ENCODE results near the gene KIF1A.

KIF1A gene

DNA sequence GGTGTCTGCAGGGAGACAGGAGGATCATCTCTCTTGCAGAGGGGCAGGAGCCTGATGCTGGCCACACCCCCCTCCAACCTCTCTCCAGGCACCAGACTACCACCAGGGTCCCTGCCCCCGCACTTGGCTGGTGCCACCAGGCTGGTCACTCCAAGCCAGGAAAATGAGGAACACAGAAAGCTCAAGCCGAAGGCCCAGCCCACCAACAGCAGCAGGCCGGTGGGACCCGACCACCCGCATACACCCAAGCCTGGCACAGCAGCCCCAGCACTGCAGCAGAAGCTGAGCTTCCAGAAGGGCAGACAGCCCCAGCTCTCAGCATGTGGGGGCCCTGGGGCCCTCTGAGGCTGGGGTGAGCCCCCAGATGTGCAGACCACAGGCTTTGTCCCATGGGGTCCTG is 52.7 kb downstream of the KIF1A start:
- no peak for DNase-seq (ENCODE audit: low read depth in 2 of 2)

DNA sequence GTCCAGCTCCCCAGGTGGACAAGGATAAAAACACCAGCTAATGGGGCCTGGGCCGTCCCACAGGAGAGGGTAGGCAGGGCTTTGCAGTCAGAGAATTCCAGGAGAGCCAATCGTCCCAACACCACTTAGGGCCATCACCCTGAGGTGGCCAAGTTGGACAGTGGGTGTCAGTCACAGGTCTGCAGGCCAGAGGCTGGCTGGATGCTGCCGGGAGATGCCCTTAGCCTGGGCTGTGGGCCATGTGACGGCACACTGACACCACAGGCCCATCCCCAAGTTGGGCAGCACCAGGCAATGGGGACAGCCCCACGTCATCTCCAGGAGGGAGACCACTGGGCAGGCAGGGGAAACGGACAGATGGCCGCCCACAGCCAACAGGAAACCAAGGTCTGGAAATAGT is 53.9 kb downstream of the KIF1A start:
- DNase-seq (ENCODE audit: low read depth in 2 of 2): no peak

DNA sequence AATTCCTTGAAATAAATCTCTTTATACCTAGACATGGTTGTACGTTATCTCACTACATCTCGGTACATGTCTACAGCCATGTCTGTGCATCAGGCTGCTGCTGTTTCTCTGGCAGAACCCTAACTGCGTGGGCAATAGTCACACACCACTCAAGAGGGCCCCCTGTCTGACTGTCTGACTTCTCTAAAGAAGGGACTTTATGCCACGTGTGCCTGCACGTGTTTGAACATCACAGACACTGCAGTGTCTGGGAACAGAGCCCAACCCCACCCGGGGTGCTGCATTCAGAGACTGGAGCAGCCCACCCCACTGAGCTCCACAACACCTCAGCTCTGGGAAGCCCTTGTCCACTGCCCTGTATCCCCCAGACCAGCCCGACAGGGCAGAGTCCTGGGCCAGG is 55.0 kb downstream of the KIF1A start:
- no peak for DNase-seq (ENCODE audit: low read depth in 2 of 2)

DNA sequence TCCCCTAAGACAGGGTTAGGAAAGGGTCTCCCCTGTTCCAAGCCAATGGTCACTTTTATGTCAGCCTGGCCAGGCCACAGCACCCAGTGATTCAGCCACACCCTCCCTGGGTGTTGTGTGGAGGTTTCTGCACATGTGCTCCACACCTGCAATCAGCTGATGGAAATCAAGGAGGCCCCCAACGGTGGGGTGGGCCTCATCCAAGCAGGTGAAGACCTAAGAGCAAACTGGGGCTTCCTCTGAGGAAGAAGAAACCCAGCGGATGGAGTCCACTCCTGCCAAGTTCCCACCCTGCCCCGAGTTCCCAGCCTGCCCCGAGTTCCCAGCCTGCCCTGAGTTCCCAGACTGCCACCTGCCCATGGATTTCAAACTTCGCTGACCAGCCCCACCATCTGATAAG is 55.4 kb downstream of the KIF1A start:
- no peak for DNase-seq (ENCODE audit: low read depth in 2 of 2)

DNA sequence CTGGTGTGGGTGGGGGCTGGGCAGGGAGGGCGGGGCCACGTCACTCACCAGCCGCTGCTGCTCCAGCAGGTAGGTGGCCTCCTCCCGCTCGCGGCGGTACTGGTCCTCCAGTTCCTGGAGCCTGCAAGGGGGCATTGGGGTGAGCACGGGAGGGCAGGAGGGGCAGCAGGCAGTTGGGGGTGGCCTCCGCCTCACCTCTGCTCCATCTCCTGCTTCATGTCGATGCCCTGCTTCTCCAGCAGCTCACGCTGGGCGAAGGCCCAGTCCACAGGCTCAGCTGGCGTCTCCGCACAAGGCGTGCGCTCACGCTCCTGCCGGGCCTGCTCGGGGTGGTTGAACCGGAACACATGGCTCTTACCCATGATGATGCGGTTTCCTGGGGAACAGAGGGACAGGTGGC is 57.0 kb downstream of the KIF1A start:
- no peak for DNase-seq (ENCODE audit: low read depth in 2 of 2)

DNA sequence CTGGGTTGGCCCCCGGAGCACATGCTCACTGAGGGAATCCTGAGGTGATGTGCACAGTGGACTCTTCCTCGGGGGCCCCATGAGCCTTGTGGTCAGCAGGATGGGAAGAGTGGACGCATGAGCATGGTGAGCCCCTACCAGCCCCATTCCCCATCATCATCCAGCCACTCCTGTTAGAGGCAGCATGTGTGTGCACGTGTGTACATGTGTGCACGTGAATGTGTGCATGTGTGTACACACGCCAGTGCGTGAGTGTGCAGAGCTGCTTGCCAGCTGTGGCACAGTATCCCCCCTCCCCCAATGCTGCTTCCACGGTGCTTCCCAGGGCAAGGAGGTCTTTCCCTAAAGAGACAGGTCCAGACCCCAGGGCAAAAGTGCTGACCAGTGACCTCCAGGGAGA is 57.8 kb downstream of the KIF1A start:
- DNase-seq (ENCODE audit: low read depth in 2 of 2): no peak

DNA sequence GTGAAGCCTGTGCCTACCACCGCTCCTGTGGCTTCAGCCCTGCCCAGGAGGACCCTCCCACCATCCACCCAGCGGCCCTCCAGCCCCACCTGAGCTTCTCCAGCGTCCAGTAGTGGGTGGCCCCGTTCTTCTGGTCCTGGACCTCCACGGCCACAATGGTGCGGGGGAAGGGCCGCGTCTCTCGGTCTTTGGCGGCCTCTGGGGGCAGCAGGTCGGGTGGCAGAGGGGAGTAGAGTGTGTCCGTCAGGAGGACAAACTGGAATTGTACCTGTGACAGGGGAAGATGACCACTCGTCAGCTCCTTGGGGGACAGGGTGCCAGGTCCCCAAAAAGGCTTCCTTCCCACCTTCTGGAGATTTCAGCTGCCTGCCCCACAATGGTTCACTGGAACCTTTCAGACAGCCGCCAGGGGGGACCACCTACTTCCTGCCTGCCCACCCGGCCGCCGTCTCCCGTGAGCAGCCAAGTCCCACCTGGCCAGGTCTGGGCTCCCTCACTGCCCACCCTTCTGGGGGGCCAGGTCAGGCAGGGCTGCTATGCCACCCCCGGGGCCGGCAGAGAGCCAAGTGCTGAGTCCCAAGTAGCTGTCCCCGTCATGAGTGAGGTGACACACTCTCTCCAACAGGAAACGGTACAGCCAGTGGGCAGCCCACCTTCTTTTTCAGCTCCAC is 59.3 kb downstream of the KIF1A start:
- DNase-seq (ENCODE audit: low read depth in 2 of 2): no peak

DNA sequence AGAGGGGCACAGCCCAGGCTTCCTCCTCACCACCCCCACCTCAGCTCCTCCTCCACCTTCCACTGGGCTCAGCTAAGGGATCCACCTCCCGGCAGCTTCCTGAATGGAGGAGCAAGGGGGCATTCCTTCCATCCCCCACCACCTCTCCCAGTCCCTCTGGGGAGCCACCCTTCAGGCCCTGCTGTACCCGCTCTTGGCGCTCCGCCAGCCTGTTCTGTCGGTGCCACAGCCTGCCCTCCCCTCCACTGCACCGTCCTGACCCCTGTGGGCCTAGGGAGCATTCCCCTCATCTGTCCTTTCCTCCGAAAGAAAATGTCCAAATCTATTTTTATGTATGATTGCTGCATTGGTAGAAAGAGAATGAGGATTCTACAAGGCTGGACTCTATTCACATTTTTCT is 59.9 kb downstream of the KIF1A start:
- no peak for DNase-seq (ENCODE audit: low read depth in 2 of 2)

DNA sequence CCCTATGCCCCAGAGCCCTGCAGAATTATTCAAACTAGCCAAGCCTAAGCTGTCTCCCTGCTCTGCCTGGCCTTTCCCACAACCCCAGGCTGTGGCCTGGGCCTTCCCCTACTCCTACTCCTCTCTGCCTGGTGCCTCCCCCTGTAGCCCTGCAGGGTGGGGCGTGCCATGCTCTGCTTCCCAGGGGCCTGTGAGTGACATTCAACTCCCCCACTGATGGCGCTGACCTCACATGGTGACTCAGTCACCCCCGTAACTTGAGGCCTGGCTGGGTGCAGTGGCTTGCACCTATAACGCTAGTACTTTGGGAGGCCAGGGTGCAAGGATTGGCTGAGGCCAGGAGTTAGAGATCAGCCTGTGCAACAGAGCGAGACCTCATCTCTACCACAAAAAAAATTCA is 60.6 kb downstream of the KIF1A start:
- no peak for DNase-seq (ENCODE audit: low read depth in 2 of 2)

DNA sequence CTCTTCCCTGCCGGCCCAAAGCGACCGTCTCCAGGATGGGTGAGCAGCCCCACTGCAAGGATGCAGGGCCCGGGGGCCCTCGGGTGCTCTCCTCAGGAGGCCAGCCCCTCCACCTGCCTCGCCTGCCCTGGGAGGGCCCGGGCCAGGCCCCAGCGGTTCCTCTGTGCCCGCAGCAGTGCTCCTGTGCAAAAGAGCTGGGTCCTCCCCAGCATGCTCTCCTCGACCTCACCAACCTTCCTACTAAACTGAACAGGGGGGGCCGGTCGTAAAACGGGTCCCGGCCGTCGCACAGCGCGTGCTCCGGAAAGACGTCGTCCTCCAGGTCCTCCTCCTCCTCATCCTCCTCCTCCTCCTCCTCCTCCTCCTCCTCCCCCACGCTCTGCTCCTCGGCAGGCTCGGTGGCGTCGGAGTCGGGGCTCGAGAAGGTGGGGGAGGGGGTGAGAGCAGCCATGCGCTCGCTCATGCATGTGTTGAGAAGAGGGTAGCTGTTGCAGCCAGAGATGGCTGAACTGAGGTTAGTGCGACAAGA is 62.9 kb downstream of the KIF1A start:
- no peak for DNase-seq (ENCODE audit: low read depth in 2 of 2)

DNA sequence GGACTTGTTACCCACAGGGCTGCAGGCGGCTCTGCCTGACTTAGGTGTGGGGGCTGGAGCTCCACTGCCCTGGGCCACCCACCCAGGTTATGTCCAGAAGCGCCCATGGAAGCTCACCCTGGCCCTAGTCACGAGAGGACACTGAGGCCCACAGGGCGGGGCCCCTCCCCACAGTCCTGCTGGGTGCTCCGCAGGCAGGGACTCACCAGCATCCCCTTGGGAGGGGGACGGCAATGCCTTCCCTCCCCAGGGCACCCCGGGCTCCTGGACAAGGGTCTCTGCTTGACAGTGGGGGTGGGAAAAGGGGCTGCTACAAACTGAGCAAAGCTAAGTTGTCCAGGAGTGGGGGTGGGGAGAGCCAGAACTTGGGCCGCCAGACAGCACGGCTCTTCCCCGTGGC is 67.8 kb downstream of the KIF1A start:
- no peak for DNase-seq (ENCODE audit: low read depth in 2 of 2)

DNA sequence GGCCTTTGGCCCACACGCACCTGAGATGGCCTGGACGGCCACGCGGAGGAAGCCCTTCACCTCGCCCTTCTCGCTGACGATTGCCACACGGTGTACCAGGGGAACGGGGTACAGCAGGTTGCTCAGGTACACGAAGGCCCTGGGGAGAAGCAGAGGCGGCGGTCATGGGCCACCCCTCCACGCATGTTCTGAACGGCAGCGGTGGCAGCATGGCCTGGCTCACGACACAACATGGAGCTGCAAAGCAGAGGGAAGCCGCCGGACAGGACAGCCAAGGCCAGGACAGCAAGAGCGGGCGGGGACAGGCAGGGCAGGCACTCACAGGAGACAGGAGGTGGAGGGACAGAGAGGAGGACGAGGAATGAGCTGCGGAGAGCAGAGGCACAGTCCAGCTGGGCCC is 69.6 kb downstream of the KIF1A start:
- DNase-seq (ENCODE audit: low read depth in 2 of 2): no peak

DNA sequence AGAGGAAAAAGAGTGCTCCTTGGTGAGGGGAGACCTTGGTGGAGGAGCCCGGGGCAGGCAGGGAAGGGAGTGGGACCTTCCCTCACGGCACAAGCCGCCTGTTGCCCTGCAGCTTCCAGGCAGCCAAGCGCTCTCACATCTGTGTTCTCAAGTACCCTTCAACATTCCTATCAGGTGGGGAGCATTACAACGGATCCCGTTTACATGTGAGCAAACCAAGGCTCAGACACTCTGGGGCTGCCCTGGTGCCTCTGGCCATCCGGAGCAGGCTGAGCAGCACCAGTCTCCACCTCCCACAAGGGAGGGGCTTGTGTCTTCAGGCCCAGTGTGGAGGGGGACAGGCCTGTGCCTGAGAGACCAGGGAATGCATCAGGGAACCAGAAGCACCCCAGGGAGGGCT is 70.5 kb downstream of the KIF1A start:
- DNase-seq (ENCODE audit: low read depth in 2 of 2): no peak

DNA sequence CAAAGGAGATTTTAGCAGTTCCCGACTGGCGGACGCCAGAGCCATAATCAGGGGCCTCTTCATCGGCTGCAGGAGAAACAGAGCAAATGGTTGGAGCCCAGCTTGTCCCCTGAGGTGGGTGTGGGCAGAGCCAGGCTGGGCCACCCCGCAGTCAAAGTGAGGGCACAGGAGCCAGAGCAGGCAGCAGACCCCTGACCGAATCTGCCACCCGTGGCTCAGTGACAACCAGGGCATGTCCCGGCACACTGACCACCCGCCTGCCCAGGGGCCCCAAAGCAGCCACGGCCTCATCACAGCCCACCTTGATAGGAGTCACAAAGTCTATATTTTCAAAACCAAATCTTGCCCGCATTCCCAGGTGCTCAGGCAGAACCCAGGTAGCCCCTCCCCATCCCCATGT is 72.8 kb downstream of the KIF1A start:
- no peak for DNase-seq (ENCODE audit: low read depth in 2 of 2)

DNA sequence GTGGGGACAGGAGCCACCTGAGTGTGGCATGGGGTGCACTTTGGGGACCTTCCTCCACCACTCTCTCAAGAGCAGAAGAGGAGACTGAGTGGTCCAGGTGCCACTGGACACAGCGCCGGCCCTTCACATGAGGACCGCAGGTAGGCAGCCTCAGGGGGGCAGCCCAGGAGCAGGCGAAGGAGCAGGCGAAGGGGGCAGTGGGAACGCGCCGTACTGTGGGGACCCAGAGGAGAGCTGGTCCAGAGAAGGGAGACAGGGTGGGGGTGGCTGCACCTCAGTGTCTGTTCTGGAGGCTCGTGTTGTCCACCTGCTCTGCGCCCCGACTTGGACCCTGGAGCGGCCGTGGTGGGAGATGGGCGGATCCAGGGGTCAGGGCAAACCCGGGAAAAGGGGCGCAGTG is 73.3 kb downstream of the KIF1A start:
- DNase-seq (ENCODE audit: low read depth in 2 of 2): no peak

DNA sequence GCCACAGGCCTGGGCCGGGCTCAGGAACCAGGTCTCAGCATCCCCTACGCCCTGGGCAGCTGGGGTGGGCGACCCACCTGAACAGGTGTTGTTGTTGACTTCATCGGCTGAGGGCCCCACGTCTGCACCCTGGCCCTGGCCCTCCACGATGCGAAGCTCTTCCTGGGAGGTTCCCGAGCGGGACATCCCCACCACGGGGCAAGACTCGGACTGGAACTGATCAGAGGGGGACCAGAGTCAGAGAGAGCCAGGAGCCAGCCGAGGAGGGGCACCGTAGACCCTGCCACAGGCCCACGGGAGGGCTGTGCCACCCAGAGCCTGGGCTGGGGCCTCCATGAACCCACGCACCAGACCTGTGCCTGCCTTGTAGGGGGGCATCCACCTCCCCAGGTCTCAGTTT is 74.1 kb downstream of the KIF1A start:
- no peak for DNase-seq (ENCODE audit: low read depth in 2 of 2)

DNA sequence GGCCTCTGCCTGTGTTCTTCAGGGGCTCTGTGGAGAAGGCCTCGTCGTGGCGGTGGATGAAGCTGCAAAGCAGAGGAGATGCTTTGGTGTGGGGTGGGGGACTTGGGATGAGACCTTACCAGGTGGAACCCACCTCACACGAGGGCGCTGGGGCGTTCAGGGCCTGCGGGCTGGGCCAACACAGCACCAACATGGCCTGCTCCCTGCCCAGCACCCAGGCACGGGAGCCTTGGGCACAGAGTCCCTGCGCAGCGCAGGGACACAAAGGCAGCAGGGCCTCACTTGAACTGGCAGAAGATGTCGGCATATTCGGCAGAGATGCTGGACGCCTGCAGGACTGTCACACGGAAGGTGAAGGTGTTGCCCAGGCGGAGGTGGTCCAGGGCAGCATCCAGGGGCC is 74.6 kb downstream of the KIF1A start:
- DNase-seq (ENCODE audit: low read depth in 2 of 2): no peak

DNA sequence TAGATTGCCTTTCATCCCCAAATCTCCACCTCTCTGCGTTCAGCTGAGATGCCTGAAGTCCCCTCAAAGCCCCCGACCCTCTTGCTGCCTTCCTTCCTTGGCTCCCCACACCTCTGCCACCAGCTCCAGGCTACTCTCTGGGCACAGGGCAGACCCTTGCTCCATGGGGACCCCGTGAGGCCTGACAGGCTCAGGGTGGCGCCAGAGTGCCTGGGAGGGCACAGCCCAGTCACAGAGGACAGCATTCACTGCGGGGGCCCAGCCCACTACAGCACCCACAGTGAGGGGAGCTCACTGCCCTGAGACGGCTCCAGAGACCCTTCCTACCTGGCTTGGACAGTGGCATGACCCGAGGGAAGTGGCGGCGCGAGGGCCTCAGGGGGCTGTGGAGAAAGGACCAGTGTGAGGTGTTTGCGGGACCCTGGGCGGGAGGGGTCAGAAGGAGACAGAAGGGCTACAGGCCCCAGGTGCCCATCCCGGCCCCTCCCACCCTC is 77.4 kb downstream of the KIF1A start:
- DNase-seq (ENCODE audit: low read depth in 2 of 2): no peak

DNA sequence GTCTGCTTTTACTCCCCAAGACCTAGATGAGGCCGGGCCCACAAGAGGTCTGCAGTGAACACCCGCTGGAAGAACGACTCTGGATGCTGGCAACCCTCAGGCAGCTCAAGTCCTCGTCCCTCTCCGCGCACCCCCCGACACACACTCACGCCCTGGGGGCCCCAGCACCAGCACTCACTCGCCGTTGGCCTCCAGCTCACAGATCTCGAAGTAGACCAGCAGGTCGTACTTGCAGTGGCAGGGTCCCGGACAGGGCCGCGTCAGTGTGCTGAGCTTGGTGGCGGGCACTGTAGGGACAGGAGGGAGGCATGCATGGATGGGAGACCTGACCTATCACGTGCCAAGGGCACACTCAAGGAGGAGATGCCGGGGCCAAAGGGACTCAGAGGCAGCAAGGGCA is 78.9 kb downstream of the KIF1A start:
- DNase-seq (ENCODE audit: low read depth in 2 of 2): no peak

DNA sequence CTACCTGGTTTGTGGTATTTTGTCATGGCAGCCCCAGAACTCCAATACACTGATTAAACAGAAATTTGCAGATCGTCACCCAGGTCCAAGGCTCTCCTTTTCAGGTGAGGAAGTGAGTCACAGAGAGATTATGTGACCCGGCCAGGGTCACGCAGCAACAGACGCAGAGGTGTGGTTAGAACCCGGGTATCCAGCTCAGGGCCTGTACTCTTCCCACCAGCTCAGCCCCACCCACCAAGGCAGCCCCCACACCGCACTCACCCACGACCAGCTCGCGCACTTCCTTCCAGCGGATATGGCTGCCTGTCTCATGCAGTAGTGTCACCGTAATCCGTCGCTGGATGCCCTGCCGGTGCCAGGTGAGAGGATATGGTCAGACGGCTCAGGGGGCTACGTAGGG is 80.2 kb downstream of the KIF1A start:
- DNase-seq (ENCODE audit: low read depth in 2 of 2): no peak

DNA sequence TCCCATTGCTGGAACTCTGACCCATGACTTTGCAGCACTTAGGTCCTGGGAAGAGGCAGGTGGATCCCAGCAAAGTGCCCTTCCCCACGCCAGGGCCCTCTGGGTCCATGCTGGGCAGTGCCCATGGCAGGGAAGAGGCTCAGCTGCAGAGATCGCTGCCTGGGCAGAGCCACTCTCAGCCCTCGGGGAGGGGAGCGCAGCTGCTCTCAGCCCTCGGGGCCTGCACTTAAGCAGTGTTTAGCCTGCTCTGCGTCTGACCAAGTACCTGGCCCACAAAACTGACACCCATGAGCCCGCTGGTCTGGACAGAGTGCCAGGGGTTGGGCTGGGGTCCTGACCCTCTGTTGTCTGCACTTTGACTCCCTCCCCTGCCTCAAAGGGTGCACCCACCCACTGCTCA is 82.1 kb downstream of the KIF1A start:
- no peak for DNase-seq (ENCODE audit: low read depth in 2 of 2)

DNA sequence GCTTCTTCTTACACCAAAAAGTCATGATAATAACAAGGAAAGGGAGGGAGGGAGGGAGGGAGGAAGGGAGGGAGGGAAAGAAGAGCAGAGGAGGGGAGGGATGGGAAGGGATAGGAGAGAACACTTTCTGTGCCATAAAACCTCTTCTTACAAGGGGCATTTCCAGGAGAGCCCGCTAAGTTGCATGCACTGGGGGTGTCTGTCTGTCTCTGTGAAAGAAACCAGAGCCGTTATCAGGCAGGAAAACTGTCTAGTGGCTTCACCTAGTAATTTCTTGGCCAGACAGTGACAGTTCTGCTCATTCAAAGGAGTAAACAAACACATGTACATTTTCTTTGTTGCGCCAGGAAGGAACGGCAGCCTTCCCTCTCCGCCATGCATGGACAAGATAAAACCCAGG is 82.5 kb downstream of the KIF1A start:
- DNase-seq (ENCODE audit: low read depth in 2 of 2): no peak

DNA sequence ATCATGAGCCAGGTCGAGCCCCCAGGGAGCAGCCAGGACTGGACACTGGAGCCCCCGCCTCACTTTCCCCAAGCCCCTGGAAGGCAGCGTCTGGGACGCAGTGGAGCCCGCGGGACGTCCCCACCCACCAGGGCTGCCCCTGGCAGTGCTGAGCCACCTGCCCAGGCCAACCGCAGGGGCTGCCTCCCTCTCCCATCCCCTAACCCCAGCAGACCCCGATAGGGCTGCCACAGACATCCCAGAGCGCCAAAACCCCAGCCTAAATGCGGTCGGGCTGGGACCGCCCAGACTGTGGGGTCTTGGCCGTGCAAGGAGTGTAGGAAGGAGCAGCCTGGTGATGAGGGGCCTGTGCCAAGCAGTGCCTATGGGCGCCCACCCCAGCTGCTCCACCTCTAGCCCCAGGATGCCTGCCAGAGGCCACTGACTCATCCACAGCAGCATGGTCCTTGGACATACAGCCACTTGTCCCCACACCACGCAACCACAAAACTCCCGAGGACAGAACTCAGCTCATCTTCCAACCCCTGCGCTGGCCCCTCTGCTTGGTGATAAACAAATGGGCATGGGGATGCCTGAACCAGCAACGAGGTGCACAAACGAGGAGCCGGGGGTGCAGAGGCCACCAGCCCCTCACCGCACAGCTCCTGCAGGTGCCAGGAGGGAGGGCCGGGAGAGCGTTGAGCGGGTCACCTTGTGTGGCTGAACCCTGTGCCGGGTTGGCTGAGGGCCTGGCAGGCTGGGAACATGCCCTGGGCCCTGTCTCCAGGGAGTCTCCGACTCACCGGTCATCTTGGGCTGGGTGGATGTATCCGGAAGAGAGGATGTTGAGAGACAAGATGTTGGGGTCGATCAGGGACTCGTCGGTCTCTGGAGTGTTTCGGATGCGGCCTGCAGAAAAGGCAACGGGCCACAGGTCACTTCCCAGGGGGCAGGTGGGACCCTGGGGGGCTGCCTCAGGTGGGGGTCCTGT is 83.5 kb downstream of the KIF1A start:
- no peak for DNase-seq (ENCODE audit: low read depth in 2 of 2)
